ENCODE results near the gene TMIE.

GRCh38 chr3:46667061-46667621 lies 34.1 kb upstream of the TMIE start:
- TF ChIP-seq CTCF (IDR thresholded peaks at IDR 0.05) (no peak), ZFX (IDR thresholded peaks at IDR 0.05; ENCODE audit: borderline replicate concordance) (no peak)
